OCI-LY7 (cell line): Measurements from ENCODE around the gene TM7SF3.

Experiments
- CTCF ChIP-seq: fragments of 200-600 bp; sonication (generic); conservative IDR thresholded peaks from 2 replicates; pipeline ENCODE4 v1.5.1; 2014; ENCODE audit warnings: mild to moderate bottlenecking, antibody characterized with exemption, low read length, moderate library complexity, mixed read lengths
- EZH2phosphoT487 ChIP-seq: fragments of 200-600 bp; sonication (generic); IDR thresholded peaks from 2 replicates; pipeline ENCODE4 v1.6.1; 2018; ENCODE audit warnings: low read depth, borderline replicate concordance, mild to moderate bottlenecking, mixed run types, antibody characterized with exemption, low read length, moderate library complexity, mixed read lengths

- TF ChIP-seq CTCF (no peak), EZH2phosphoT487 (no peak)
Measured at GRCh38 chr12:26961803-26962202, 52.4 kb downstream of the TM7SF3 start.
